RPMI7951 (cell line): ENCODE measurements around the gene ADISSP. TPM values are rescaled to one million over a fixed set of nuclear protein-coding genes. Genes with fewer than 3 reads are reported as not detected.
A peak's percentile ranks its signal among the peaks of the same experiment; 100 is the strongest.
"Not testable (repeated sequence)": the region's sequence is repeated elsewhere in the genome, so short reads cannot be mapped to it uniquely, and the experiment has no call there.

Experiments used
- DNase-seq: peaks from one replicate; pipeline ENCODE4 v3.0.0-alpha.2; 2012; ENCODE audit warnings: low read depth
- total RNA-seq: library from RNA; depleted of rRNA; stranded (reverse); fragments of >200 nt; shearing (Covaris generic); gene quantifications from 2 replicates; pipeline ENCODE4 v1.2.3, GENCODE V29; 2014

ADISSP gene
- total RNA-seq, 1 experiment from 2014 or later: 52.7 TPM

GRCh38 chr20:3797592-3798372 is 30.2 kb upstream of the ADISSP start:
- peak; percentile 58 for DNase-seq

GRCh38 chr20:3797226-3797545 is 29.6 kb upstream of the ADISSP start:
- DNase-seq: no peak

GRCh38 chr20:3796477-3797225 is 29.1 kb upstream of the ADISSP start:
- no peak for DNase-seq

- DNase-seq: peak; percentile 99
Measured at GRCh38 chr20:3795511-3796468, 28.2 kb upstream of the ADISSP start, which contains the start of gene CDC25B. CDC25B (plus strand) TSS chr20:3796310; CDS start chr20:3796532, 222 bp downstream.

GRCh38 chr20:3794701-3795420 is 27.3 kb upstream of the ADISSP start:
- DNase-seq: no peak

GRCh38 chr20:3794168-3794567 is 26.6 kb upstream of the ADISSP start:
- not testable (repeated sequence) for DNase-seq

- DNase-seq: not testable (repeated sequence)
Measured at GRCh38 chr20:3789201-3789600, 21.6 kb upstream of the ADISSP start.

GRCh38 chr20:3788685-3789155 is 21.2 kb upstream of the ADISSP start:
- peak; percentile 61 for DNase-seq

GRCh38 chr20:3787324-3788014 is 19.9 kb upstream of the ADISSP start:
- no peak for DNase-seq

- DNase-seq: peak; percentile 89
Measured at GRCh38 chr20:3786665-3787323, 19.2 kb upstream of the ADISSP start, which contains the start of gene CENPB. CENPB (minus strand) TSS chr20:3786740; CDS start chr20:3786483, 257 bp downstream.

- DNase-seq: peak; percentile 72
Measured at GRCh38 chr20:3786126-3786484, 18.6 kb upstream of the ADISSP start.

GRCh38 chr20:3785240-3786125 is 17.9 kb upstream of the ADISSP start:
- DNase-seq: peak; percentile 52

GRCh38 chr20:3784863-3785239 is 17.3 kb upstream of the ADISSP start:
- DNase-seq: no peak

- DNase-seq: peak; percentile 63
Measured at GRCh38 chr20:3784216-3784853, 16.8 kb upstream of the ADISSP start.

GRCh38 chr20:3783511-3784195 is 16.1 kb upstream of the ADISSP start:
- no peak for DNase-seq

- DNase-seq: no peak
Measured at GRCh38 chr20:3783068-3783489, 15.5 kb upstream of the ADISSP start.

- DNase-seq: no peak
Measured at GRCh38 chr20:3782597-3782996, 15.0 kb upstream of the ADISSP start.
